GM19372 (cell line): ENCODE results near the gene TMEM185B.
A peak's percentile ranks its signal among the peaks of the same experiment; 100 is the strongest.
"Not testable (repeated sequence)": the region's sequence is repeated elsewhere in the genome, so short reads cannot be mapped to it uniquely, and the experiment has no call there.

Experiments used
- ATAC-seq: cut with Tn5 transposase; IDR thresholded peaks from one replicate; pipeline ENCODE4 v1.9.1; 2021; ENCODE audit warnings: mild to moderate bottlenecking, low read depth, moderate library complexity; ENCODE audit not compliant: unreplicated experiment

TMEM185B gene

DNA sequence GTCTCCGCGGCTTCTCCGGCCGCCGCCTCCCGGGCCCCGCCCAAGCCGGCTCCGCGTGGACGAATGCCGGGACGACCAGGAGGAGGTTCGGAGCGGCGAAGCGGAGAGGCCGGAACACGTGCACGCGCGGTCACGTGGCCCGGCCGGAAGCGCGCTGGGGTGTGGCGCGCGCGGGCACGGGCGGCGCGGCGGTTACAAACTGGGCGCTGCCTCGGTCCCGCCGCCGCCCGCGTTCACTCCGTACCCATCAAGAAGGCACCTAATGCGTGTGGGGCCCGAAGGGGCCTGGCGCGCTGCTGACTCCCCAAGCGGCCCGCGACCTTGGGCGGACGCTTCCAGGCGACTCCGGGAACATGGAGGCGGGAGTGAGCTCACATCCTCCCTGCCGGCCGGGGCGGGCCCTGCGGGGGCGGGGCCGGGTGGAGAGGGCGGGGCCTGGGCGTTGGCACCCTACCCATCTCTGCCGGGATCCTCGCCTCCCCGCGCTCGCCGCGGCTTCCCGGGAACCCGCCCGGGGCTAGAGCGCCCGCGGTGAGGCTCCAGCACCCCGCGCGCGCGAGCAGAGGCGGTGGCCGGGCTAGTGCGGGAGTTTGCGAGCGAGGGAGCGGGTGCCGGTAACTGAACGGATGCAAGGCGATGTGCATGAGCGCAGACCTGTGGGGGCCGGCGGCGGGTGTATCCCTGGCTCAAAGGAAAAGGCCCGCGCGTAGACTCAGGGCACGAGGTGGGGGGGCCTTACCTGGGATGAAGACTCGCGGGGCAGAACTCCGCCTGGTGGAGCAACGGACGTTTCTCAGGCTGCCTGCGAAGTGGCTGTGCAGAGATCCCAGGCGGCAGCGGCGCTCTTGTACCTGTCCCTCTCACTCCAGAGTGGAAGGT, at the start of gene TMEM185B:
Gene TMEM185B (minus strand): TSS at position 367 of the 879 bp plus-strand sequence. CDS start 424 bp downstream, outside the sequence.
- ATAC-seq: peak; percentile 88

DNA sequence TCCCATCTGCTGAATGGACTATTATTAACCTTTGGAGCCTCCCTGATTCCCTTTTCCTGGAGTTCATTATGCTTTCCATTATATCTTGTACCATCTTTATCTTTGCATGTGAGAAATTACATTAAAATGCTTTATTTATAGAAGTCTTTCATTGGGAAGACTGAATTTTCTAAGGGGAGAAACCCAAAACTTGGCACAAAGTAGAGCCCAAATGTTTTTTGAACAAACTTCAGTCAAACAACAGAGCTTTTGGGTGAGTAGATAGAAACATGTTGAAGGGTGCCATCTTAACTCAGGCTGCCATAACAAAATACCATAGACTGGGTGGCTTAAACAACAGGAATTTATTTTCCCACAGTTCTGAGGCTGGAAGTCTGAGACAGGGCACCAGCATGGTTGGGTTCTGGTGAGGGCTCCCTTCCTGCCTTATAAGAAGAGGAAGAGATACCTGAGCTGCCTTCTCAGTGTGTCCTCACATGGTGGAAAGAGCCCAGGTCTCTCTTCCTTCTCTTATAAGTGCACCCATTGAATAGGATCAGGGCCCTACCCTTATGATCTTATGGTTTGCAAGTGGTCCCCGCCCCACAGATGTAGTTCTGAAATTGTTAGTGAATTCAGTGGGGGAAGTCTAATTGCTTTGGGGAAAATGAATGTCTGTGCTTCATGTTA, 48.6 kb upstream of the TMEM185B start:
- ATAC-seq: no peak

DNA sequence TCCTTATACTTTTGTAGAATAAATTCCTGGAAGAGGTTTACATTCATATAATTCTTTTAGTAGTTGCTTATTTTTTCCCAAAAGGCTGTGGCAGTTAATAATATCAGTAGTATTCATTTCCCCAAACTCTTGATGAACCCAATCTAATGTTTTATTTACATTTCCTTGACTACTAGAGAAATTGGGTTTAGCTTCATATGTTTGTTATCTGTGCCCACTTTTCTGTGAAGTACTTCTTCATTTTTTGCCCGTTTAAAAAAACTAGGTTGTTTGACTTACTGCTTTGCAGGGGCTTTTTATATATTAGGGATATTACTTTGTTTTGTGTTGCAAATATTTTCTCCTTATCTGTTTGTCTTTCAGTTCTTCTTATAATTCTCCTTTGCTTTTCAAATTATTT, 46.6 kb upstream of the TMEM185B start:
- no peak for ATAC-seq

GRCh38 chr2:120269076-120269744, 46.0 kb upstream of the TMEM185B start:
- ATAC-seq: no peak

DNA sequence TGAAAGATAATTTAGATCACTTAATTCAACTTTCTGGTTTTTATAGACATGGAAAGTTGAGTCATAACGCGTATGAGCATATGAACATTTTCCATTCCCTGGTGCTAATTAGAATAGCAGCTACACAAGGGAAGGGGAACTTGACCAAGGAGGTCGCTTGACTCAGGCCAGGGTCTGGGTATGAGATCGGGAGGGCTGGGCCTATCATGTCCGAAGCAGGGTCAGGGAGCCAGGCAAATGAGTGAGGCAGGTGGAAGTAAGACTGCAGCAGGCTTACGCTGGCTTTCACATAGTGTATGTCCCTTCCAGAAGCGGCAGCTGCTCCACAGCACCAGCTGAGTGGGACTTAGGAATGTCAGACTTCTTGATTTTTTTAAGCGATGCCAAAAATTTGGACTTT, 44.1 kb upstream of the TMEM185B start:
- ATAC-seq: no peak

DNA sequence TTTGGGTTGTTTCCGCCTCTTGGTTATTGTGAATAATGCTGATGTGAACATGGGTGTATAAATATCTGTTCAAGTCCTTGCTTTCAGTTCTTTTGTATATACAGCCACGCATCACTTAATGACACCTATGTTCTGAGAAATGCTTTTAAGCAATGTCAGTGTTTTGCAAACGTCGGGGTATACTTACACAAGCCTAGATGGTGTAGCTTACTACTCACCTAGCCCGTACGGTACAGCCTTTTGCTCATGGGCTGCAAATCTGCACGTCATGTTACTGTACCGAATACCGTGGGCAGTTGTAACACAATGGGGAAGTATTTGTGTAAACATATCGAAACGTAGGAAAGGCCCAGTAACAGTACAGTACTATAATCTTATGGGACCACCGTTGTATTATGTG, 41.8 kb upstream of the TMEM185B start:
- no peak for ATAC-seq

- no peak for ATAC-seq
These were observed 39.7 kb upstream of the TMEM185B start for GRCh38 chr2:120262761-120263428.

- no peak for ATAC-seq
These were observed 39.0 kb upstream of the TMEM185B start for GRCh38 chr2:120262150-120262549.

- ATAC-seq: peak; percentile 85
These were observed 38.3 kb upstream of the TMEM185B start for GRCh38 chr2:120261387-120262006.

DNA sequence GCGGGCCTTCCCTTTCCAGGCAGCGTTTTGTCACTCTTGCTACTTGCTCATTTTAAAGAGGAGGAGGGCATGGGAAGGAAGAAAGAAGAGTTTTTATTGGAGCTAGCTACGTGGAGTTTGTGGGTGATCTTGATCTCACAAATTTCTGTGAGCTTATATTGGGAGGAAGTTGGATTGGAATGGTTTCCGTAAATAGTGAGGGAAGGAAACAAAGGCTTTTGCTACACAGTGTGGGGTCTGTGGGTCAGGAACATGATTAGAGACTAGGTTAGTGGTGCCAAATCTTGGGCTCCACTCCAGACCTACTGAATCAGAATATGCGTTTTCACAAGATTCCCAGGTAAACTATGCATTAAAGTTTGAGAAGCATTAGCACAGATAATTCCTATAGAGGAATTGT, 37.5 kb upstream of the TMEM185B start:
- no peak for ATAC-seq

DNA sequence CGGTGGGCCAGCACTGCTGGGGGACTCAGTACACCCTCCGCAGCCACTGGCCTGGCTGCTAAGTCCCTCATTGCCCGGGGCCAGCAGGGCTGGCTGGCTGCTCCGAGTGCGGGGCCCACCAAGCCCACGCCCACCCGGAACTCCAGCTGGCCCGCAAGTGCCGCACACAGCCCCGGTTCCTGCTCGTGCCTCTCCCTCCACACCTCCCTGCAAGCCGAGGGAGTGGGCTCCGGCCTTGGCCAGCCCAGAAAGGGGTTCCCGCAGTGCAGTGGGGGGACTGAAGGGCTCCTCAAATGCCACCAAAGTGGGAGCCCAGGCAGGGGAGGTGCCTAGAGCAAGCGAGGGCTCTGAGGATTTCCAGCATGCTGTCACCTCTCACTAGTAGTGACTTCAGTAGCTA, 36.7 kb upstream of the TMEM185B start:
- not testable (repeated sequence) for ATAC-seq

- no peak for ATAC-seq
These were observed 35.0 kb upstream of the TMEM185B start for GRCh38 chr2:120258196-120258595.

- ATAC-seq: no peak
These were observed 34.3 kb upstream of the TMEM185B start for GRCh38 chr2:120257522-120257921.

DNA sequence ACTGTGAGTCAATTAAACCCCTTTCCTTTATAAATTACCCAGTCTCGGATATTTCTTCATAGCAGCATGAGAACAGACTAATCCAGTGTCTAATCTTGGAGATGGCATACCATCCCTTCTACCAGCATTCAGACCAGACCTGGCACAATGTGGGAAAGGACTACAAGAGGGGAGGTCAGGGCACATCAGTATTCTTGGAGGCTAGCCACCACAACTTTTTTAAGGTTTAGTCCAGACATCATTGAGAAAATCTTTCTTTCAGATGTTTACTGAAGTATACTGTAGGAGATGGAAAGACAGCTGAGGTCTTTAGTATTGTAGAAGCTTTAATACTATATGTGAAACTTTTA, 33.4 kb upstream of the TMEM185B start:
- ATAC-seq: no peak

DNA sequence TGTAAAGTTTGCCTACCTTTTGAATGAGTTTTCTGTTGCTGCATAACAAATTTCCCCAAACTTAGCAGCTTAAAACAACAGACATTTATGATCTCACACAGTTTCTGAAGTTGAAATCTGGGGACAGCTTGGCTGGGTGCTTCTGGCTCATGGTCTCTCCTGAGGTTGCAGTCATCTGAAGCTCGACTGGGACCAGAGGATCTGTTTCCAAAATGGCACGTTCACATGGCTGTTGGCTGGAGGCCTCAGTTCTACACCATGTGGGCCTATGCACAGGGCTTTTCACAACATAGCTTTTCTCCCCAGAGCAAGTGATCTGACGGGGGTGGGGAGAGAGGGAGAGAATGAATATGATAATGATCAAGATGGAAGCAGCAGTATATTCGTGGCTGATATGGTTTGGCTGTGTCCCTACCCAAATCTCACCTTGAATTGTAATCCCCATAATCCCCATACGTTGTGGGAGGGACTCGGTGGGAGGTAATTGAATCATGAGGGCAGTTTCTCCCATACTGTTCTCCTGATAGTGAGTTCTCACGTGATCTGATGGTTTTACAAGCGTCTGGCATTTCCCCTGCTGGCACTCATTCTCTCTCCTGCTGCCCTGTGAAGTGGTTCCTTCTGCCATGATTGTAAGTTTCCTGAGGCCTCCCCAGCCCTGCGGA, 32.9 kb upstream of the TMEM185B start:
- no peak for ATAC-seq

DNA sequence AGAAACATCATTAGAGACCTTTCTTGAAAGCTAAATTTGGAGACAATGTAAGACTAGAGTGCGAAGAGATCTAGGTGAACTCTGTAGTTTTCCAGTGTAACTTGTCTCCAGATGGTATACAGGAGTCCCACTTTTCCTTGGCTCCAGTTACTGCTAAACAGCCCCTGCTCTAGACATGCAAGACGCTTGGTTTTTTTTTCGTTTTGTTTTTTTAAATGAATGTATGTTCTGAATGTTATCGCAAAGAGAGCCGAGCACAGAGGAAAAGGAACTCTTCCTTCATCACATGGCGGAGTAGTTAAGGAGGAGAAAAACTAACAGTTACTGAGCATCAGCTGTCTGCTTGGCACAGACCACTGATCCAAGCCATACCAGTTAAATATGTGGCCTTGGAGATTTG, 31.9 kb upstream of the TMEM185B start:
- no peak for ATAC-seq

DNA sequence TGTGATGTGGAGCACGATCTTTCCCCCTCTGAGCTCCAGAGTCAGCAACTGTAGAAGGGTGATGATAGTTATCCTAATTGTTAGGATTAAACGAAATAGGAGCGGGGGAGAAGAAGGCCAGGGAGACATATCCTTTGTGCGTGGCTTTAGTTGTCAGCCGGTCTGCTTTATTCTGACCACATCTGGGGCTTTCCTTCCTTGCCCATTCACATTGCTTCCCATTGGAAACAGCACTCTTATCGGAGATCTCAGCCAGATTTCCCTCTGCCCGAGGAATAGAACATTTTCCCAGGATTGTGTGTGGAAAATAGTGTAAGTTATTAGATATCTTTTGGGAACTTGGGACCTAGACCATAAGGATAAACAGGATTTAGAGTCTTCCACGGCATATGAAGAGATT, 31.0 kb upstream of the TMEM185B start:
- no peak for ATAC-seq

DNA sequence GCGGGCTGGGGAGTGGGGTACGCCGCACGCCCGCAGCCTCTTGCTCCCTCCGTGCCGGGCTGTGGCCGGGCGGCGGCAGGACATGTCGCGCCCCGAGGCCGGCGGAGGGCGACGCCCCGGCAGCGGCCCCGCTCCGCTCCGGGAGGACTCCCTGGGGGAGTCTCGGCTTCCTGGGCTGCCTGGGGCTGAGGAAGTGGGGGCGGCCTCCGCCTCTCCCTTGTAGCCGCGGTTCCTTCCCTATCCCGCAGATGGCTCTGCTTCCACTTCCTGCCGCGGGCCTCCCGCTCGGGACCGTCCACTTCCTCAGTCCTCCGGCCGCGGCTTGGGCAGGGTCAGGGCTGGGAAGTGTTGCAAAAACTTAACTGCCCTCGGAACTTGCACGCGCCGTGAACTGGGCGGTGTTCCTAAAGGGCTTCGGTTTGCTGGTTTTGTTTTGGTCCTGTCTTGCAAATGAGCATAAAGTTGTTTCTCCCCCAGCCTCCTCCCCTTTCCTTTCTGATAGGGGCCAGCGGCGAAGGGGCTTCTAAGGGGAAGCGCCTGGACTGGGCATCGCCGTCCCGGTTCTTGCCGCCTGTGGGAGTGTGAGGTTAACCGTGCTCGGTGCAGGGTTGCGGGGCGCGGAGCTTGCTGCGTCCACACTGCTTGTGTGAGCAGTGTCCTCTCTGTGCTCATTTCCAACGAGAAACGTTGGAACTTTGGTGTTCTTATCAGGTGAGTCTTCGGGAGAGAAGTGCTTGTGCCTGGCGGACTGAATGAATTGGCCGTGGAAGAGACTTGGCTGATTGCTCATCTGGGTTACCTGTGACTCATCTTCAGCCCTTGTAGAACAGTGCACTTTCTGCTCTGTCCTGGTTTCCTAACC, 30.1 kb upstream of the TMEM185B start:
- peak; percentile 30 for ATAC-seq
